OCI-LY1 (cell line): Measurements from ENCODE around the gene RNASE8.

ENCODE experiments used
- EZH2 ChIP-seq: fragments of 200-600 bp; sonication (generic), shearing (Covaris generic); IDR thresholded peaks from 2 replicates; pipeline ENCODE4 v1.8.0; 2017; ENCODE audit warnings: borderline replicate concordance, mixed run types, mild to moderate bottlenecking, antibody characterized with exemption, low read length, moderate library complexity, mixed read lengths
- TF ChIP-seq, protein P1 (sequence below): fragments of 200-600 bp; sonication (generic), shearing (Covaris generic); IDR thresholded peaks from 2 replicates; pipeline ENCODE4 v1.5.1; 2017; ENCODE audit warnings: mild to moderate bottlenecking, antibody characterized with exemption, low read length, moderate library complexity, mixed read lengths

DNA sequence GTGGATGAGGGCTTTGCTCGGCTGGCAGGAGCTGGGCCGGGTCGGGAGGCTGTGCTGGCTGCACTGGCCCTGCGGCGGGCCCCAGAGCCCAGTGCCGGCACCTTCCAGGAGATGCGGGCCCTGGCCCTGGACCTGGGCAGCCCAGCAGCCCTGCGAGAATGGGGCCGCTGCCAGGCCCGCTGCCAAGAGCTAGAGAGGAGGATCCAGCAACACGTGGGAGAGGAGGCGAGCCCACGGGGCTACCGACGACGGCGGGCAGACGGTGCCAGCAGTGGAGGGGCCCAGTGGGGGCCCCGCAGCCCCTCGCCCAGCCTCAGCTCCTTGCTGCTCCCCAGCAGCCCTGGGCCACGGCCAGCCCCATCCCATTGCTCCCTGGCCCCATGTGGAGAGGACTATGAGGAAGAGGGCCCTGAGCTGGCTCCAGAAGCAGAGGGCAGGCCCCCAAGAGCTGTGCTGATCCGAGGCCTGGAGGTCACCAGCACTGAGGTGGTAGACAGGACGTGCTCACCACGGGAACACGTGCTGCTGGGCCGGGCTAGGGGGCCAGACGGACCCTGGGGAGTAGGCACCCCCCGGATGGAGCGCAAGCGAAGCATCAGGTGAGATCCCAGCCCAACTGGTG lies 24.0 kb downstream of the RNASE8 start:
- TF ChIP-seq, protein P1, sequence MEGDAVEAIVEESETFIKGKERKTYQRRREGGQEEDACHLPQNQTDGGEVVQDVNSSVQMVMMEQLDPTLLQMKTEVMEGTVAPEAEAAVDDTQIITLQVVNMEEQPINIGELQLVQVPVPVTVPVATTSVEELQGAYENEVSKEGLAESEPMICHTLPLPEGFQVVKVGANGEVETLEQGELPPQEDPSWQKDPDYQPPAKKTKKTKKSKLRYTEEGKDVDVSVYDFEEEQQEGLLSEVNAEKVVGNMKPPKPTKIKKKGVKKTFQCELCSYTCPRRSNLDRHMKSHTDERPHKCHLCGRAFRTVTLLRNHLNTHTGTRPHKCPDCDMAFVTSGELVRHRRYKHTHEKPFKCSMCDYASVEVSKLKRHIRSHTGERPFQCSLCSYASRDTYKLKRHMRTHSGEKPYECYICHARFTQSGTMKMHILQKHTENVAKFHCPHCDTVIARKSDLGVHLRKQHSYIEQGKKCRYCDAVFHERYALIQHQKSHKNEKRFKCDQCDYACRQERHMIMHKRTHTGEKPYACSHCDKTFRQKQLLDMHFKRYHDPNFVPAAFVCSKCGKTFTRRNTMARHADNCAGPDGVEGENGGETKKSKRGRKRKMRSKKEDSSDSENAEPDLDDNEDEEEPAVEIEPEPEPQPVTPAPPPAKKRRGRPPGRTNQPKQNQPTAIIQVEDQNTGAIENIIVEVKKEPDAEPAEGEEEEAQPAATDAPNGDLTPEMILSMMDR, result no peak
- no peak for TF ChIP-seq EZH2
